ENCODE results near the gene PTGFR.

The PTGFR gene

GRCh38 chr1:78497201-78497600 is 6.4 kb downstream of the PTGFR start:
- TF ChIP-seq CTCF (IDR thresholded peaks at IDR 0.05), result no peak
- H3K4me1 ChIP-seq, result peaks cover 0 to 6% (median 0%) of the 10 kb centered on the region in 4 donors
- H3K27me3 ChIP-seq, result no peaks in the 10 kb centered on the region
- intact Hi-C loops (cut with DNase I; ENCODE audit: low total_unique reads), result no loop called here
- no peak for DNase-seq
- no peak overlapping the region for H3K4me3 ChIP-seq
- H3K9me3 ChIP-seq, result no peaks in the 10 kb centered on the region
- no peak overlapping the region for H3K27ac ChIP-seq
- no peaks in the 10 kb centered on the region for H3K36me3 ChIP-seq

GRCh38 chr1:78500529-78500928 is 9.8 kb downstream of the PTGFR start:
- Histone ChIP-seq H3K27ac (no peak overlapping the region), H3K36me3 (no peaks in the 10 kb centered on the region), H3K27me3 (no peaks in the 10 kb centered on the region), H3K9me3 (no peaks in the 10 kb centered on the region), H3K4me3 (no peak overlapping the region), H3K4me1 (peaks cover 0 to 5% (median 0%) of the 10 kb centered on the region in 4 donors)
- intact Hi-C loops (cut with DNase I; ENCODE audit: low total_unique reads), result no loop called here
- DNase-seq, result no peak
- no peak for TF ChIP-seq CTCF (IDR thresholded peaks at IDR 0.05)

GRCh38 chr1:78501203-78501602 is 10.4 kb downstream of the PTGFR start:
- peaks cover 0 to 5% (median 0%) of the 10 kb centered on the region in 4 donors for H3K4me1 ChIP-seq
- no peaks in the 10 kb centered on the region for H3K36me3 ChIP-seq
- no peak for TF ChIP-seq CTCF (IDR thresholded peaks at IDR 0.05)
- no peaks in the 10 kb centered on the region for H3K9me3 ChIP-seq
- no peak overlapping the region for H3K27ac ChIP-seq
- H3K4me3 ChIP-seq, result no peak overlapping the region
- H3K27me3 ChIP-seq, result no peaks in the 10 kb centered on the region
- no peak for DNase-seq
- intact Hi-C loops (cut with DNase I; ENCODE audit: low total_unique reads), result no loop called here

GRCh38 chr1:78511334-78511733 is 20.6 kb downstream of the PTGFR start:
- no peak for TF ChIP-seq CTCF (IDR thresholded peaks at IDR 0.05)
- Histone ChIP-seq H3K4me1 (no peaks in the 10 kb centered on the region), H3K27ac (no peak overlapping the region), H3K4me3 (no peak overlapping the region), H3K36me3 (no peaks in the 10 kb centered on the region), H3K9me3 (peaks cover 0 to 7% (median 6%) of the 10 kb centered on the region in 3 donors), H3K27me3 (no peaks in the 10 kb centered on the region)
- intact Hi-C loops (cut with DNase I; ENCODE audit: low total_unique reads), result no loop called here
- DNase-seq, result no peak

GRCh38 chr1:78516716-78517115 is 25.9 kb downstream of the PTGFR start:
- peaks cover 0 to 2% (median 0%) of the 10 kb centered on the region in 3 donors for H3K9me3 ChIP-seq
- DNase-seq, result no peak

More at GRCh38 chr1:78516716-78517115, 25.9 kb downstream of the PTGFR start:
- intact Hi-C loops (cut with DNase I; ENCODE audit: low total_unique reads), result no loop called here
- H3K27me3 ChIP-seq, result no peaks in the 10 kb centered on the region
- H3K4me3 ChIP-seq, result no peak overlapping the region
- TF ChIP-seq CTCF (IDR thresholded peaks at IDR 0.05), result no peak
- no peaks in the 10 kb centered on the region for H3K36me3 ChIP-seq
- no peaks in the 10 kb centered on the region for H3K4me1 ChIP-seq
- no peak overlapping the region for H3K27ac ChIP-seq
